Measurements from ENCODE around the gene MACF1.
"Not testable (repeated sequence)": the region's sequence is repeated elsewhere in the genome, so short reads cannot be mapped to it uniquely, and the experiment has no call there.

The MACF1 gene

GRCh38 chr1:39473324-39473723, 268.8 kb downstream of the MACF1 start:
- DNase-seq: no peak

- DNase-seq: no peak
Measured at GRCh38 chr1:39474810-39475209, 270.3 kb downstream of the MACF1 start.

- DNase-seq: not testable (repeated sequence)
Measured at GRCh38 chr1:39475551-39475950, 271.1 kb downstream of the MACF1 start.

GRCh38 chr1:39478126-39478915, 273.8 kb downstream of the MACF1 start:
- DNase-seq: no peak

- no peak for DNase-seq
Measured at GRCh38 chr1:39481289-39481688, 276.8 kb downstream of the MACF1 start.

- DNase-seq: no peak
Measured at GRCh38 chr1:39483276-39483675, 278.8 kb downstream of the MACF1 start.

- DNase-seq: no peak
Measured at GRCh38 chr1:39484564-39484963, 280.1 kb downstream of the MACF1 start.

- no peak for DNase-seq
Measured at GRCh38 chr1:39485046-39485803, 280.7 kb downstream of the MACF1 start.

- DNase-seq: no peak
Measured at GRCh38 chr1:39488012-39488545, 283.6 kb downstream of the MACF1 start.

GRCh38 chr1:39488793-39489566, 284.5 kb downstream of the MACF1 start:
- DNase-seq: no peak

- no peak for DNase-seq
Measured at GRCh38 chr1:39489567-39490239, 285.2 kb downstream of the MACF1 start.

GRCh38 chr1:39490596-39491145, 286.2 kb downstream of the MACF1 start:
- no peak for DNase-seq

- peak; percentile 81 for DNase-seq
Measured at GRCh38 chr1:39491146-39491921, 286.8 kb downstream of the MACF1 start, which contains the start of gene BMP8A. Gene BMP8A, plus strand, starts transcription at chr1:39491636. Its CDS starts 356 bp downstream, at chr1:39491992.

GRCh38 chr1:39492118-39493042, 287.9 kb downstream of the MACF1 start:
- DNase-seq: not testable (repeated sequence)

GRCh38 chr1:39493043-39493810, 288.7 kb downstream of the MACF1 start:
- DNase-seq: not testable (repeated sequence)

GRCh38 chr1:39494671-39495410, 290.3 kb downstream of the MACF1 start:
- DNase-seq: no peak

- not testable (repeated sequence) for DNase-seq
Measured at GRCh38 chr1:39496520-39496919, 292.0 kb downstream of the MACF1 start.

GRCh38 chr1:39497585-39497984, 293.1 kb downstream of the MACF1 start:
- DNase-seq: no peak
